GM18505 (cell line): ENCODE measurements around the gene C1QTNF3.
"Not testable (repeated sequence)": the region's sequence is repeated elsewhere in the genome, so short reads cannot be mapped to it uniquely, and the experiment has no call there.

ENCODE experiments used
- ATAC-seq: cut with Tn5 transposase; IDR thresholded peaks from one replicate; pipeline ENCODE4 v1.9.1; 2021; ENCODE audit not compliant: unreplicated experiment
- POLR2A ChIP-seq: IDR thresholded peaks from 4 replicates; pipeline ENCODE4 v1.6.1; 2011; ENCODE audit warnings: borderline replicate concordance; ENCODE audit not compliant: insufficient read depth, insufficient read length; ENCODE audit errors: extremely low read depth

The C1QTNF3 gene

DNA sequence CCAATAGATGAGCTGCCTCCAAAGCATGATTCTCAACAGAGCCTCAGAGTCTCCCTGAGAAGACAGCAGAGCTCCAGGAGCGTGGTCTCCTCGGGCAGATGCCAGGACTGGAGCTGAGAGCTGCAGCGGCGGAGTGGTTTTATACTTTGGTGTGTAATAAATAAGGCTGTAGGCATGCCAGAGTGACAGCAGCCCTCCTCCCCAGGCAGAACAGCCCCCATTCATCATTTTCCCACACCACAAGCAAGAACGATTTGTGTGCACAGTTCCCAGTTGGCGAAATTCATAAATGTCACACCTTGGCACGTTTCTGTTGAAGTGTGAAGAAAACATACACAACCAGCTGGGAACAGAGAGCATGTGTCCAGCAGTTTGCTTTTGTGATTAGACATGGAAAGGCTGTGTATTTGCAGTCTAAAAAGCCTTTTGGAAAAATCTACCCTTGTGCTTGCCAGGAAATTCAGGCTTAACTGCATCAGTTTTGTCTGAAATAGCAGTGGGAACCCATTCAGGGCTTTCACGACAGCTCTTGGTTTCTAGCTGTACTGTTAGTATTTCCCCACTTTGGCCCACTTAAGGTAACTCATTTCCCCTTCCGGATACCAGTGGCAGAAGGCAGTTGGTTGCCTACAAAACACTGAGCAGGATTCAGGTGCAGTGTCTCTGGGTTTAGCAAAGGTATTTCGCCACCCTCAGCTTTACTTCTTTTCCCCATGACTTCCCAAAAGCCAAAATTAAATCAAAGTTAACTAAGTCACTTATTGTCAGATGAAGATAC, at the start of gene C1QTNF3:
TSS of gene C1QTNF3 (minus strand) at position 115 of the 778 bp plus-strand sequence. CDS start at position 27, 88 bp downstream.
- TF ChIP-seq POLR2A: no peak

GRCh38 chr5:34091039-34091438, 48.0 kb upstream of the C1QTNF3 start:
- not testable (repeated sequence) for ATAC-seq

More for the DNA sequence above, at the start of gene C1QTNF3:
- no peak for ATAC-seq

DNA sequence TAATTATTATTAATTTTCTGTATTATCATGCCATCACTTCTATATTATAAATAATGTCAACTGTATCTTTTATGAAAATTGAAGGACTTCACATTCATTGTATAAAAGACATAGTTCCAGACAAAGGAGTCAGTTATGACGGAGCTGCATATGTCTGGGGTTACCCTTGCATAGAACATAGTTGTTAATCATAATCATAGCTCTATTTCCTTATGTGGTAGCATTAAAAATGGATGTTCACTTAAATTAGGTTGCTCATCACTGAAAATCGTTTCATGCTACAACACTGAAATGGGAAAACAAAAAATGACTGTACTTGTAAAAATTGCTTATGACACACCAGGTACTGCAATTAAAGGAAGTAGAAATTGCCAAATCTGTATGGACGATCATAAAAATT, 46.8 kb upstream of the C1QTNF3 start:
- not testable (repeated sequence) for ATAC-seq

GRCh38 chr5:34087728-34088127, 44.7 kb upstream of the C1QTNF3 start:
- ATAC-seq: not testable (repeated sequence)

- not testable (repeated sequence) for ATAC-seq
Observed at GRCh38 chr5:34083898-34084297, 40.9 kb upstream of the C1QTNF3 start.

- not testable (repeated sequence) for ATAC-seq
Observed at GRCh38 chr5:34079505-34079904, 36.5 kb upstream of the C1QTNF3 start.

- not testable (repeated sequence) for ATAC-seq
Observed at GRCh38 chr5:34077636-34078035, 34.6 kb upstream of the C1QTNF3 start.

DNA sequence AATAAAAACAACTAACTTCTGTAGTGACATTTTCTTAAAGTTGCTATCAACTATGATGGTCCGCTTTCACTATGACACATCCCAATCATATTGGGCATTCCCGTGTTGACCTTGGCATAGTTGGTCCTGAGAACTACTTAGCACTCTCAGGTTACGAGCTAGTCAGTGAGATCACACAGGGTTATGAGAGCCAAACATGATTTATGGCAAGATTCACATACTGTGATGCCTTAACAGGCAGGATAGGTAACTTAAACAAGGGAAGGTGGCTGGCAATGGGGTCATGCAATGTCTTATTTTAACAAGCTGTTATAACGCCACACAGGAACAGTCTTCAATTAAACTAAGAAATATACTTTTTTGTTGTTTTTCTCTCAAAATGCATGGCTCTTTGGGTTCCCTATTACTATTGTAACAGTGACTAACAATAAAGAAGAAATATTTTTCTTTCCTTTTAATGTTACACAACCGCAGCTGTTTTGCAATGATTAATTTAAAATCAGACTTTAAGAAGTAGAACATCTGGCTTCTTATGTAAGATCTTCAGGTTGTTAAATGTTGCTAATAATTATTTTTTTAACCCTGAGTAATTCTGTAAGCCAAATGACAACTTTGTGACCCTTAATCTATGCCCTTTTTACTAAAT, 33.8 kb upstream of the C1QTNF3 start:
- ATAC-seq: not testable (repeated sequence)

- ATAC-seq: not testable (repeated sequence)
Observed at GRCh38 chr5:34074472-34074871, 31.5 kb upstream of the C1QTNF3 start.

DNA sequence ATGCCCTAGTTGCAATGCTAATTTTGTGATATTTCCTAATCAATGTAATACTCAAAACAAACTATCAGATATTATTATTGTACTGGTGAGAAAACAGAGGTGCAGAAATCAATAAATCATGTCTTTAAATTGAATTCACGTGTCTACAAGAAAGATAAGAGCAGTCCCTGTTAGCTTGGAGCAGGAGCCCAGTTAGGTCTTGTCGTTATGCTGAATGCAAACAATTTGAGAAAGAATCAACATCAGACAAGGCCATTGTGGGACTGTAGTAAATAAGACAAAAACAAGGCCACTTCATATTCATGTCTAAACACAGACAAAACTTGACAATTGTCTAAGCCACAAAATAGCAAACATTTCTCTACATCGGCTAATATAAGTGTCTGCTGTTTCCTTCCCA, 31.1 kb upstream of the C1QTNF3 start:
- not testable (repeated sequence) for ATAC-seq

GRCh38 chr5:34070626-34071025, 27.6 kb upstream of the C1QTNF3 start:
- ATAC-seq: not testable (repeated sequence)

- TF ChIP-seq POLR2A: no peak
- no peak for ATAC-seq
Observed at GRCh38 chr5:34064656-34065055, 21.6 kb upstream of the C1QTNF3 start.

GRCh38 chr5:34062419-34062818, 19.4 kb upstream of the C1QTNF3 start:
- ATAC-seq: no peak
- TF ChIP-seq POLR2A: no peak

DNA sequence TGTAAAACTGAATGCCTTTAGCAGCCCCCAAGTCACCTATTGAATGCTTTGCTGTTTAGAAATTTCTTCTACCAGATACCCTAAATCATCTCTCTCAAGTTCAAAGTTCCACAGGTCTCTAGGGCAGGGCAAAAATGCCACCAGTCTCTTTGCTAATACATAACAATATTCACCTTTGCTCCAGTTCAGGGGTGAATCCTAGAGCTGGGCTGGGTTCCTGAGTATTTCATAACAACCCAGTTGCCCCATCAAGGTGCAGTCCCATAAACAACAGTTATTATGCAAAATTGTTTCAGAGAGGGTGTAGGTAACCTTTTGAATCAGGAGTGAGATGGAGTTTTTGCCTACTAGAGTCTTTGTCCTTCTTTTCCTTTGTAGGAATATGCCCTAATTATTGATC, 19.0 kb upstream of the C1QTNF3 start:
- no peak for ATAC-seq
- no peak for TF ChIP-seq POLR2A

- no peak for TF ChIP-seq POLR2A
Observed at GRCh38 chr5:34059977-34060376, 17.0 kb upstream of the C1QTNF3 start.

More at GRCh38 chr5:34059977-34060376, 17.0 kb upstream of the C1QTNF3 start:
- ATAC-seq: no peak
